Measurements from ENCODE around the gene DPCD. TPM values are rescaled to one million over a fixed set of nuclear protein-coding genes. Genes with fewer than 3 reads are reported as not detected.

DPCD gene
- polyA plus RNA-seq, 1 of the 3 experiments (the other 2 are of a cell fraction) = 106 TPM

DNA sequence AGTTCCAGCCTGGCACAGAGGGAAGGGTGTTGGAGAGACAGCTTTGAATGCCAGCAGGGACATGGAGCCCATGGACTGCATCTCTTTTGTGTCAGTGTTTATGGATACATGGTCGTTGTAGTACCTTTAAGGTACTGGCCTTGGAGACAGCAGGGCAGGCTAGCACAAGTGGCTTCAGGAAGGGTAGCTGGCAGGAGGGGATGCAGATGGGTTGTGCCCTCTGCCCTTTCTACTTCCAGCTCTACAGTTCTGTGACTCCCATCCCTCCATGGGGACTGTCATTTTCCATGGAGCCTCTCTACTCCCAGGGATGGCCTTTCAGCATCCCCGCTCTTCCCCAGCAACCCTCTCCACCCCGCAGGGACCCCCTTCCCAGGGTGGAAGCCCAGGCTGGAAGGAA lies 25.1 kb upstream of the DPCD start:
- H3K36me3 ChIP-seq (replicated peaks in 1 of 2; ENCODE audit: control insufficient read depth in 1 of 2, insufficient read depth in 2 of 2, low read length in 1 of 2) = no peaks in the 10 kb centered on the region
- no peaks in the 10 kb centered on the region for H3K9me2 ChIP-seq
- H3K27ac ChIP-seq (ENCODE audit: low read depth in 2 of 2, low read length in 1 of 2) = no peak overlapping the region
- DNase-seq = no peak
- H3K9ac ChIP-seq = no peak overlapping the region
- TF ChIP-seq EP300 (IDR thresholded peaks at IDR 0.05; ENCODE audit: borderline replicate concordance in 1 of 2, low read depth in 1 of 2, low read length in 1 of 2) (no peak), EZH2phosphoT487 (IDR thresholded peaks at IDR 0.05; ENCODE audit: borderline replicate concordance, low read depth) (no peak), RCOR1 (IDR thresholded peaks at IDR 0.05; ENCODE audit: low read length) (no peak), MEF2A (IDR thresholded peaks at IDR 0.05; ENCODE audit: borderline replicate concordance, low read depth) (no peak), TCF12 (IDR thresholded peaks at IDR 0.05) (no peak), RAD21 (IDR thresholded peaks at IDR 0.05; ENCODE audit: low read length) (no peak)
- TF ChIP-seq, protein P1, sequence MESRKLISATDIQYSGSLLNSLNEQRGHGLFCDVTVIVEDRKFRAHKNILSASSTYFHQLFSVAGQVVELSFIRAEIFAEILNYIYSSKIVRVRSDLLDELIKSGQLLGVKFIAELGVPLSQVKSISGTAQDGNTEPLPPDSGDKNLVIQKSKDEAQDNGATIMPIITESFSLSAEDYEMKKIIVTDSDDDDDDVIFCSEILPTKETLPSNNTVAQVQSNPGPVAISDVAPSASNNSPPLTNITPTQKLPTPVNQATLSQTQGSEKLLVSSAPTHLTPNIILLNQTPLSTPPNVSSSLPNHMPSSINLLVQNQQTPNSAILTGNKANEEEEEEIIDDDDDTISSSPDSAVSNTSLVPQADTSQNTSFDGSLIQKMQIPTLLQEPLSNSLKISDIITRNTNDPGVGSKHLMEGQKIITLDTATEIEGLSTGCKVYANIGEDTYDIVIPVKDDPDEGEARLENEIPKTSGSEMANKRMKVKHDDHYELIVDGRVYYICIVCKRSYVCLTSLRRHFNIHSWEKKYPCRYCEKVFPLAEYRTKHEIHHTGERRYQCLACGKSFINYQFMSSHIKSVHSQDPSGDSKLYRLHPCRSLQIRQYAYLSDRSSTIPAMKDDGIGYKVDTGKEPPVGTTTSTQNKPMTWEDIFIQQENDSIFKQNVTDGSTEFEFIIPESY (IDR thresholded peaks at IDR 0.05; ENCODE audit: borderline replicate concordance, low read depth) = no peak
- TF ChIP-seq, protein P2, sequence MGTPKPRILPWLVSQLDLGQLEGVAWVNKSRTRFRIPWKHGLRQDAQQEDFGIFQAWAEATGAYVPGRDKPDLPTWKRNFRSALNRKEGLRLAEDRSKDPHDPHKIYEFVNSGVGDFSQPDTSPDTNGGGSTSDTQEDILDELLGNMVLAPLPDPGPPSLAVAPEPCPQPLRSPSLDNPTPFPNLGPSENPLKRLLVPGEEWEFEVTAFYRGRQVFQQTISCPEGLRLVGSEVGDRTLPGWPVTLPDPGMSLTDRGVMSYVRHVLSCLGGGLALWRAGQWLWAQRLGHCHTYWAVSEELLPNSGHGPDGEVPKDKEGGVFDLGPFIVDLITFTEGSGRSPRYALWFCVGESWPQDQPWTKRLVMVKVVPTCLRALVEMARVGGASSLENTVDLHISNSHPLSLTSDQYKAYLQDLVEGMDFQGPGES (IDR thresholded peaks at IDR 0.05; ENCODE audit: low read depth, low read length) = no peak
- TF ChIP-seq, protein P3, sequence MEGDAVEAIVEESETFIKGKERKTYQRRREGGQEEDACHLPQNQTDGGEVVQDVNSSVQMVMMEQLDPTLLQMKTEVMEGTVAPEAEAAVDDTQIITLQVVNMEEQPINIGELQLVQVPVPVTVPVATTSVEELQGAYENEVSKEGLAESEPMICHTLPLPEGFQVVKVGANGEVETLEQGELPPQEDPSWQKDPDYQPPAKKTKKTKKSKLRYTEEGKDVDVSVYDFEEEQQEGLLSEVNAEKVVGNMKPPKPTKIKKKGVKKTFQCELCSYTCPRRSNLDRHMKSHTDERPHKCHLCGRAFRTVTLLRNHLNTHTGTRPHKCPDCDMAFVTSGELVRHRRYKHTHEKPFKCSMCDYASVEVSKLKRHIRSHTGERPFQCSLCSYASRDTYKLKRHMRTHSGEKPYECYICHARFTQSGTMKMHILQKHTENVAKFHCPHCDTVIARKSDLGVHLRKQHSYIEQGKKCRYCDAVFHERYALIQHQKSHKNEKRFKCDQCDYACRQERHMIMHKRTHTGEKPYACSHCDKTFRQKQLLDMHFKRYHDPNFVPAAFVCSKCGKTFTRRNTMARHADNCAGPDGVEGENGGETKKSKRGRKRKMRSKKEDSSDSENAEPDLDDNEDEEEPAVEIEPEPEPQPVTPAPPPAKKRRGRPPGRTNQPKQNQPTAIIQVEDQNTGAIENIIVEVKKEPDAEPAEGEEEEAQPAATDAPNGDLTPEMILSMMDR (IDR thresholded peaks at IDR 0.05) = no peak
- TF ChIP-seq, protein P4, sequence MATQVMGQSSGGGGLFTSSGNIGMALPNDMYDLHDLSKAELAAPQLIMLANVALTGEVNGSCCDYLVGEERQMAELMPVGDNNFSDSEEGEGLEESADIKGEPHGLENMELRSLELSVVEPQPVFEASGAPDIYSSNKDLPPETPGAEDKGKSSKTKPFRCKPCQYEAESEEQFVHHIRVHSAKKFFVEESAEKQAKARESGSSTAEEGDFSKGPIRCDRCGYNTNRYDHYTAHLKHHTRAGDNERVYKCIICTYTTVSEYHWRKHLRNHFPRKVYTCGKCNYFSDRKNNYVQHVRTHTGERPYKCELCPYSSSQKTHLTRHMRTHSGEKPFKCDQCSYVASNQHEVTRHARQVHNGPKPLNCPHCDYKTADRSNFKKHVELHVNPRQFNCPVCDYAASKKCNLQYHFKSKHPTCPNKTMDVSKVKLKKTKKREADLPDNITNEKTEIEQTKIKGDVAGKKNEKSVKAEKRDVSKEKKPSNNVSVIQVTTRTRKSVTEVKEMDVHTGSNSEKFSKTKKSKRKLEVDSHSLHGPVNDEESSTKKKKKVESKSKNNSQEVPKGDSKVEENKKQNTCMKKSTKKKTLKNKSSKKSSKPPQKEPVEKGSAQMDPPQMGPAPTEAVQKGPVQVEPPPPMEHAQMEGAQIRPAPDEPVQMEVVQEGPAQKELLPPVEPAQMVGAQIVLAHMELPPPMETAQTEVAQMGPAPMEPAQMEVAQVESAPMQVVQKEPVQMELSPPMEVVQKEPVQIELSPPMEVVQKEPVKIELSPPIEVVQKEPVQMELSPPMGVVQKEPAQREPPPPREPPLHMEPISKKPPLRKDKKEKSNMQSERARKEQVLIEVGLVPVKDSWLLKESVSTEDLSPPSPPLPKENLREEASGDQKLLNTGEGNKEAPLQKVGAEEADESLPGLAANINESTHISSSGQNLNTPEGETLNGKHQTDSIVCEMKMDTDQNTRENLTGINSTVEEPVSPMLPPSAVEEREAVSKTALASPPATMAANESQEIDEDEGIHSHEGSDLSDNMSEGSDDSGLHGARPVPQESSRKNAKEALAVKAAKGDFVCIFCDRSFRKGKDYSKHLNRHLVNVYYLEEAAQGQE (IDR thresholded peaks at IDR 0.05; ENCODE audit: low read depth, low read length) = no peak
- ChIA-PET CTCF (interaction anchor here (0.8 to 1.3 kb wide), 4 partner anchors 96 to 350 kb away, joined by 3 to 4 read pairs (median 3); no protein-coding TSS in a partner anchor), POLR2A (interaction anchor here (0.9 kb wide), 1 partner anchor 271 kb away, joined by 3 read pairs; no protein-coding TSS in a partner anchor)
- no peaks in the 10 kb centered on the region; the same call in 1 of the 2 replicates for H3K27me3 ChIP-seq (ENCODE audit: insufficient read depth)
- H2AFZ ChIP-seq (ENCODE audit: low read depth) = no peak overlapping the region
- H3K9me3 ChIP-seq = no peaks in the 10 kb centered on the region
- H3K4me2 ChIP-seq = no peak overlapping the region
- 75% methylated on average over 2 of the region's 3 CpGs for WGBS (ENCODE audit: low lambda C conversion rate)
- H3F3A ChIP-seq (replicated peaks; ENCODE audit: insufficient read depth) = no peaks in the 10 kb centered on the region
- H3K4me3 ChIP-seq (ENCODE audit: low read depth in 2 of 2, low read length in 1 of 2) = no peak overlapping the region
- no peaks in the 10 kb centered on the region for H3K79me2 ChIP-seq (ENCODE audit: insufficient read depth)
- H4K20me1 ChIP-seq (ENCODE audit: insufficient read depth) = no peaks in the 10 kb centered on the region
- peaks cover 0 to 49% of the 10 kb centered on the region in 2 experiments; a peak in 1 of 4 replicates for H3K4me1 ChIP-seq (ENCODE audit: control insufficient read depth in 1 of 2, insufficient read depth in 2 of 2, low read depth in 1 of 2, low read length in 1 of 2)

All from SK-N-SH (cell line).